HCT116 (cell line): Measurements from ENCODE around the gene SEC14L6. TPM values are rescaled to one million over a fixed set of nuclear protein-coding genes. Genes with fewer than 3 reads are reported as not detected.

Source experiments
- ATAC-seq: fragments of 200-7000 bp; cut with Tn5 transposase; 2 replicates; pipeline ENCODE4 v1.9.1; 2020; ENCODE audit warnings: mild to moderate bottlenecking, moderate library complexity
- BruUV-seq: library from RNA; stranded (reverse); fragments of 400-500 nt; replicated peaks from 2 replicates; lab custom pipeline; 2021; lab: Mats Ljungman, UMichigan
- CTCF ChIA-PET: fragments of 300-600 bp; sonication (Branson Sonifier 250); formaldehyde crosslinking; loops from one replicate; lab custom pipeline; 2021; ENCODE audit warnings: antibody characterized with exemption; lab: Charles Lee
- POLR2A ChIA-PET: fragments of 300-600, 350-600 bp; sonication (Branson Sonifier 250); formaldehyde crosslinking; loops from one replicate; lab custom pipeline; 2021; ENCODE audit warnings: antibody characterized with exemption; lab: Charles Lee
- RAD21 ChIA-PET, 2 experiments: fragments of 300-600 bp; sonication (Branson Sonifier 250); formaldehyde crosslinking; loops; one replicate each; lab custom pipeline; 2023; ENCODE audit warnings: low total read pairs in 2 of 2; ENCODE audit not compliant: uncharacterized antibody in 2 of 2, unreplicated experiment in 2 of 2, low non-redundant PET in 1 of 2; lab: Charles Lee
- DNase-seq: peaks from one replicate; pipeline ENCODE4 v3.0.0-alpha.2; 2010; ENCODE audit warnings: low read depth, low spot score
- H2AFZ ChIP-seq: fragments of 200-600 bp; shearing (Covaris generic), sonication (generic); 2 replicates; pipeline ENCODE4 v1.6.1; 2017; ENCODE audit warnings: low read depth, mixed run types, mixed read lengths, antibody characterized with exemption, low read length; ENCODE audit not compliant: poor library complexity, severe bottlenecking
- H3K27ac ChIP-seq: 2 replicates; pipeline ENCODE4 v1.5.1; 2012; ENCODE audit warnings: low read depth, low read length
- H3K27me3 ChIP-seq: fragments of 200-600 bp; sonication (generic); 2 replicates; pipeline ENCODE4 v1.6.1; 2016; ENCODE audit warnings: mixed run types, low read length, mixed read lengths; ENCODE audit not compliant: insufficient read depth
- H3K36me3 ChIP-seq, 2 experiments: fragments of 200-500 bp in 1 of 2; fragments of 200-600 bp in 1 of 2; sonication (Bioruptor generic) in 1 of 2; sonication (generic) in 1 of 2; 2 replicates each; pipeline versions ENCODE4 v1.5.1 to v1.6.1; 2014 to 2016; ENCODE audit warnings: low read length in 2 of 2, inconsistent platforms in 1 of 2, mixed read lengths in 1 of 2, mixed run types in 1 of 2; ENCODE audit not compliant: insufficient read depth in 2 of 2, control insufficient read depth in 1 of 2
- H3K4me1 ChIP-seq, 2 experiments: fragments of 200-600 bp in 1 of 2; sonication (generic) in 1 of 2; 2 replicates each; pipeline versions ENCODE4 v1.5.1 to v1.6.1; 2012 to 2017; ENCODE audit warnings: low read length in 2 of 2, inconsistent platforms in 1 of 2, mild to moderate bottlenecking in 1 of 2, mixed read lengths in 1 of 2, mixed run types in 1 of 2, moderate library complexity in 1 of 2; ENCODE audit not compliant: insufficient read depth in 2 of 2, control insufficient read depth in 1 of 2
- H3K4me2 ChIP-seq: fragments of 200-600 bp; sonication (generic); 2 replicates; pipeline ENCODE4 v1.6.1; 2017; ENCODE audit warnings: mixed run types, low read length, mixed read lengths
- H3K4me3 ChIP-seq, 2 experiments: fragments of 200-600 bp in 1 of 2; sonication (generic) in 1 of 2; replicated peaks in 1 of 2; 2 replicates each; pipeline ENCODE4 v1.5.1; 2011 to 2016; ENCODE audit warnings: low read length in 2 of 2, control low read depth in 1 of 2, low read depth in 1 of 2, mild to moderate bottlenecking in 1 of 2, mixed read lengths in 1 of 2, mixed run types in 1 of 2
- H3K79me2 ChIP-seq: fragments of 200-600 bp; sonication (generic); 2 replicates; pipeline ENCODE4 v1.6.1; 2017; ENCODE audit warnings: mild to moderate bottlenecking, mixed run types, low read length, moderate library complexity, mixed read lengths; ENCODE audit not compliant: insufficient read depth
- H3K9ac ChIP-seq: fragments of 200-600 bp; sonication (generic); 2 replicates; pipeline ENCODE4 v1.6.1; 2016; ENCODE audit warnings: low read length, mixed read lengths
- H3K9me2 ChIP-seq: fragments of 200-600 bp; sonication (generic), shearing (Covaris generic); 2 replicates; pipeline ENCODE4 v1.6.1; 2017; ENCODE audit warnings: mixed run types, mild to moderate bottlenecking, moderate library complexity; ENCODE audit not compliant: insufficient read depth
- H3K9me3 ChIP-seq, 2 experiments: fragments of 200-500 bp in 1 of 2; fragments of 200-600 bp in 1 of 2; sonication (Bioruptor generic) in 1 of 2; sonication (generic) in 1 of 2; 2 replicates each; pipeline ENCODE4 v1.6.1; 2014 to 2017; ENCODE audit warnings: low read length in 2 of 2, mixed read lengths in 2 of 2, inconsistent platforms in 1 of 2, low read depth in 1 of 2, mild to moderate bottlenecking in 1 of 2, mixed run types in 1 of 2, moderate library complexity in 1 of 2; ENCODE audit not compliant: control insufficient read depth in 1 of 2, insufficient read depth in 1 of 2
- H4K20me1 ChIP-seq: fragments of 200-600 bp; sonication (generic), shearing (Covaris generic); 2 replicates; pipeline ENCODE4 v1.6.1; 2017; ENCODE audit warnings: mixed run types, mild to moderate bottlenecking, moderate library complexity; ENCODE audit not compliant: insufficient read depth
- CEBPB ChIP-seq: IDR thresholded peaks from 2 replicates; pipeline ENCODE4 v1.6.1; 2012; ENCODE audit warnings: low read depth
- EGR1 ChIP-seq: IDR thresholded peaks from 2 replicates; pipeline ENCODE4 v1.6.1; 2012; ENCODE audit warnings: low read depth
- EZH2 ChIP-seq: fragments of 200-600 bp; sonication (generic); IDR thresholded peaks from 2 replicates; pipeline ENCODE4 v1.6.1; 2017; ENCODE audit warnings: antibody characterized with exemption, mixed run types
- EZH2phosphoT487 ChIP-seq: fragments of 200-600 bp; IDR thresholded peaks from 2 replicates; pipeline ENCODE4 v1.6.1; 2018; ENCODE audit warnings: antibody characterized with exemption, borderline replicate concordance
- JUND ChIP-seq: IDR thresholded peaks from 2 replicates; pipeline ENCODE4 v1.6.1; 2012
- POLR2A ChIP-seq: IDR thresholded peaks from 2 replicates; pipeline ENCODE4 v1.7.0; 2011; ENCODE audit warnings: borderline replicate concordance; ENCODE audit not compliant: insufficient read depth, insufficient read length; ENCODE audit errors: extremely low read depth
- RAD21 ChIP-seq: IDR thresholded peaks from 2 replicates; pipeline ENCODE4 v1.6.1; 2012; ENCODE audit warnings: low read depth, mild to moderate bottlenecking
- SIN3A ChIP-seq: IDR thresholded peaks from 2 replicates; pipeline ENCODE4 v1.6.1; 2012; ENCODE audit warnings: low read depth
- SRF ChIP-seq: IDR thresholded peaks from 2 replicates; pipeline ENCODE4 v1.6.1; 2012; ENCODE audit warnings: low read depth
- YY1 ChIP-seq: IDR thresholded peaks from 2 replicates; pipeline ENCODE4 v1.6.1; 2011; ENCODE audit warnings: low read length, low read depth, moderate library complexity, mild to moderate bottlenecking; ENCODE audit not compliant: insufficient replicate concordance; ENCODE audit errors: extremely low read depth
- ZNF274 ChIP-seq: fragments of 200-500 bp; sonication (Bioruptor generic); IDR thresholded peaks from 2 replicates; pipeline ENCODE4 v1.6.1; 2014; ENCODE audit warnings: mild to moderate bottlenecking, low read depth, low read length, inconsistent platforms
- intact Hi-C: fragments of 100-400 bp; cut with micrococcal nuclease; formaldehyde crosslinking; loops from 2 replicates; pipeline ENCODE4 v1.10.0; 2022
- total RNA-seq: library from RNA; stranded (reverse); gene quantifications from one replicate; pipeline ENCODE4 v1.2.1, GENCODE V29; 2021; ENCODE audit not compliant: unreplicated experiment
- TF ChIP-seq, protein P1 (sequence below): IDR thresholded peaks from 2 replicates; pipeline ENCODE4 v1.6.1; 2012
- TF ChIP-seq, protein P2 (sequence below), 3 experiments: fragments of 200-600 bp in 1 of 3; sonication (generic) in 1 of 3; IDR thresholded peaks in 2 of 3; conservative IDR thresholded peaks in 1 of 3; 2 replicates each; pipeline ENCODE4 v1.5.1; 2012 to 2017; ENCODE audit warnings: low read depth in 2 of 3, low read length in 2 of 3, antibody characterized with exemption in 1 of 3, borderline replicate concordance in 1 of 3, control low read depth in 1 of 3, mild to moderate bottlenecking in 1 of 3, mixed read lengths in 1 of 3, mixed run types in 1 of 3, moderate library complexity in 1 of 3; ENCODE audit not compliant: insufficient read depth in 1 of 3
- TF ChIP-seq, protein P3 (sequence below): IDR thresholded peaks from 2 replicates; pipeline ENCODE4 v1.6.1; 2012
- TF ChIP-seq, protein P4 (sequence below): IDR thresholded peaks from 2 replicates; pipeline ENCODE4 v1.6.1; 2011; ENCODE audit warnings: mild to moderate bottlenecking, low read length, moderate library complexity; ENCODE audit not compliant: insufficient replicate concordance; ENCODE audit errors: extremely low read depth

The SEC14L6 gene
- total RNA-seq, 1 experiment from 2014 or later = not detected

DNA sequence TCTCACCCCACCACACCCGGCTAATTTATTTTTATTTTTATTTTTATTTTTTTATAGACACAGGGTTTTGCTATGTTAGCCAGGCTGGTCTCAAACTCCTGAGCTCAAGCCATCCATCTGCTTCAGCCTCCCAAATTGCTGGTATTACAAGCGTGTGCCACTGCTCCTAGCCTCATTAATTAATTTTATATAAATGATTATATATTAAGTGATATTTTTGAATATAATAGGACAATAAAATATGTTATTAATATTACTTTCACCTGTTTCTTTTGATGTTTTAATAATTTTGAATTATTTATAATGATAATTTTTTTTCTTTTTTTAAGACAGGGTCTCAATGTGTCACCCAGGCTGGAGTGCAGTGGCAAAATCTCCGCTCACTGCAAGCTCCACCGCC, 38.9 kb downstream of the SEC14L6 start:
- TF ChIP-seq, protein P1, sequence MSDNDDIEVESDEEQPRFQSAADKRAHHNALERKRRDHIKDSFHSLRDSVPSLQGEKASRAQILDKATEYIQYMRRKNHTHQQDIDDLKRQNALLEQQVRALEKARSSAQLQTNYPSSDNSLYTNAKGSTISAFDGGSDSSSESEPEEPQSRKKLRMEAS = no peak
- TF ChIP-seq YY1 = no peak
- TF ChIP-seq, protein P2, sequence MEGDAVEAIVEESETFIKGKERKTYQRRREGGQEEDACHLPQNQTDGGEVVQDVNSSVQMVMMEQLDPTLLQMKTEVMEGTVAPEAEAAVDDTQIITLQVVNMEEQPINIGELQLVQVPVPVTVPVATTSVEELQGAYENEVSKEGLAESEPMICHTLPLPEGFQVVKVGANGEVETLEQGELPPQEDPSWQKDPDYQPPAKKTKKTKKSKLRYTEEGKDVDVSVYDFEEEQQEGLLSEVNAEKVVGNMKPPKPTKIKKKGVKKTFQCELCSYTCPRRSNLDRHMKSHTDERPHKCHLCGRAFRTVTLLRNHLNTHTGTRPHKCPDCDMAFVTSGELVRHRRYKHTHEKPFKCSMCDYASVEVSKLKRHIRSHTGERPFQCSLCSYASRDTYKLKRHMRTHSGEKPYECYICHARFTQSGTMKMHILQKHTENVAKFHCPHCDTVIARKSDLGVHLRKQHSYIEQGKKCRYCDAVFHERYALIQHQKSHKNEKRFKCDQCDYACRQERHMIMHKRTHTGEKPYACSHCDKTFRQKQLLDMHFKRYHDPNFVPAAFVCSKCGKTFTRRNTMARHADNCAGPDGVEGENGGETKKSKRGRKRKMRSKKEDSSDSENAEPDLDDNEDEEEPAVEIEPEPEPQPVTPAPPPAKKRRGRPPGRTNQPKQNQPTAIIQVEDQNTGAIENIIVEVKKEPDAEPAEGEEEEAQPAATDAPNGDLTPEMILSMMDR (IDR thresholded peaks at IDR 0.05 in 2 of 3, conservative IDR thresholded peaks at IDR 0.05 in 1 of 3; ENCODE audit: borderline replicate concordance in 1 of 3, insufficient read depth in 1 of 3, low read depth in 2 of 3, low read length in 2 of 3) = no peak
- no peak for TF ChIP-seq EZH2phosphoT487
- TF ChIP-seq, protein P3, sequence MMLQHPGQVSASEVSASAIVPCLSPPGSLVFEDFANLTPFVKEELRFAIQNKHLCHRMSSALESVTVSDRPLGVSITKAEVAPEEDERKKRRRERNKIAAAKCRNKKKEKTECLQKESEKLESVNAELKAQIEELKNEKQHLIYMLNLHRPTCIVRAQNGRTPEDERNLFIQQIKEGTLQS = no peak
- TF ChIP-seq, protein P4, sequence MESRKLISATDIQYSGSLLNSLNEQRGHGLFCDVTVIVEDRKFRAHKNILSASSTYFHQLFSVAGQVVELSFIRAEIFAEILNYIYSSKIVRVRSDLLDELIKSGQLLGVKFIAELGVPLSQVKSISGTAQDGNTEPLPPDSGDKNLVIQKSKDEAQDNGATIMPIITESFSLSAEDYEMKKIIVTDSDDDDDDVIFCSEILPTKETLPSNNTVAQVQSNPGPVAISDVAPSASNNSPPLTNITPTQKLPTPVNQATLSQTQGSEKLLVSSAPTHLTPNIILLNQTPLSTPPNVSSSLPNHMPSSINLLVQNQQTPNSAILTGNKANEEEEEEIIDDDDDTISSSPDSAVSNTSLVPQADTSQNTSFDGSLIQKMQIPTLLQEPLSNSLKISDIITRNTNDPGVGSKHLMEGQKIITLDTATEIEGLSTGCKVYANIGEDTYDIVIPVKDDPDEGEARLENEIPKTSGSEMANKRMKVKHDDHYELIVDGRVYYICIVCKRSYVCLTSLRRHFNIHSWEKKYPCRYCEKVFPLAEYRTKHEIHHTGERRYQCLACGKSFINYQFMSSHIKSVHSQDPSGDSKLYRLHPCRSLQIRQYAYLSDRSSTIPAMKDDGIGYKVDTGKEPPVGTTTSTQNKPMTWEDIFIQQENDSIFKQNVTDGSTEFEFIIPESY = no peak
- no peak for TF ChIP-seq SRF
- TF ChIP-seq JUND = no peak
- TF ChIP-seq EGR1 = no peak
- no peak for TF ChIP-seq EZH2
- TF ChIP-seq SIN3A = no peak
- no peak for TF ChIP-seq POLR2A
- TF ChIP-seq ZNF274 = no peak
- no peak for TF ChIP-seq CEBPB
- no peak for TF ChIP-seq RAD21
- no peak overlapping the region for H2AFZ ChIP-seq
- no peaks in the 10 kb centered on the region for H3K36me3 ChIP-seq
- H3K27me3 ChIP-seq = no peaks in the 10 kb centered on the region
- ChIA-PET POLR2A (no interaction called here), RAD21 (no interaction called here), CTCF (no interaction called here)
- peaks cover 3 to 4% of the 10 kb centered on the region in 2 experiments; a peak in 2 of 4 replicates for H3K9me3 ChIP-seq
- H3K4me1 ChIP-seq = peaks cover 6 to 23% of the 10 kb centered on the region in 2 experiments
- no TSS peak for BruUV-seq
- no peak overlapping the region for H3K9ac ChIP-seq
- no peaks in the 10 kb centered on the region for H4K20me1 ChIP-seq
- DNase-seq = no peak
- H3K4me2 ChIP-seq = no peak overlapping the region
- ATAC-seq = no peak
- H3K79me2 ChIP-seq = no peaks in the 10 kb centered on the region
- intact Hi-C loops = no loop called here
- no peak overlapping the region for H3K4me3 ChIP-seq
- no peaks in the 10 kb centered on the region for H3K9me2 ChIP-seq
- no peak overlapping the region for H3K27ac ChIP-seq
